Subcutaneous abdominal adipose tissue (tissue), 5 donors: ENCODE results near the gene ALDH1B1.

Source experiments
- H3K27ac ChIP-seq: one replicate; pipeline ENCODE4 v1.7.0; 2013; ENCODE audit warnings: low read depth, mild to moderate bottlenecking, inconsistent platforms, low read length, moderate library complexity
- H3K27me3 ChIP-seq, 5 donors: one replicate each; pipeline ENCODE4 v1.7.0; 2013; ENCODE audit warnings: low read length in 5 of 5, inconsistent platforms in 1 of 5; ENCODE audit not compliant: control insufficient read depth in 5 of 5, insufficient read depth in 4 of 5
- H3K36me3 ChIP-seq, 5 donors: one replicate each; pipeline ENCODE4 v1.7.0; 2013; ENCODE audit warnings: low read length in 5 of 5; ENCODE audit not compliant: control insufficient read depth in 5 of 5, insufficient read depth in 5 of 5
- H3K4me1 ChIP-seq, 5 donors: one replicate each; pipeline ENCODE4 v1.7.0; 2013; ENCODE audit warnings: low read length in 5 of 5, mild to moderate bottlenecking in 3 of 5, moderate library complexity in 1 of 5; ENCODE audit not compliant: control insufficient read depth in 5 of 5, insufficient read depth in 5 of 5
- H3K4me3 ChIP-seq, 5 donors: one replicate each; pipeline ENCODE4 v1.7.0; 2013; ENCODE audit warnings: low read length in 5 of 5, low read depth in 1 of 5
- H3K9ac ChIP-seq, 5 donors: one replicate each; pipeline ENCODE4 v1.7.0; 2013; ENCODE audit warnings: low read length in 5 of 5, mild to moderate bottlenecking in 4 of 5, moderate library complexity in 3 of 5
- H3K9me3 ChIP-seq, 5 donors: one replicate each; pipeline ENCODE4 v1.7.0; 2013; ENCODE audit warnings: low read length in 5 of 5; ENCODE audit not compliant: control insufficient read depth in 5 of 5
- donor health status: healthy.
- donor health status: healthy.
- donor health status: healthy.
- donor health status: healthy.
- donor health status: healthy.

The ALDH1B1 gene

DNA sequence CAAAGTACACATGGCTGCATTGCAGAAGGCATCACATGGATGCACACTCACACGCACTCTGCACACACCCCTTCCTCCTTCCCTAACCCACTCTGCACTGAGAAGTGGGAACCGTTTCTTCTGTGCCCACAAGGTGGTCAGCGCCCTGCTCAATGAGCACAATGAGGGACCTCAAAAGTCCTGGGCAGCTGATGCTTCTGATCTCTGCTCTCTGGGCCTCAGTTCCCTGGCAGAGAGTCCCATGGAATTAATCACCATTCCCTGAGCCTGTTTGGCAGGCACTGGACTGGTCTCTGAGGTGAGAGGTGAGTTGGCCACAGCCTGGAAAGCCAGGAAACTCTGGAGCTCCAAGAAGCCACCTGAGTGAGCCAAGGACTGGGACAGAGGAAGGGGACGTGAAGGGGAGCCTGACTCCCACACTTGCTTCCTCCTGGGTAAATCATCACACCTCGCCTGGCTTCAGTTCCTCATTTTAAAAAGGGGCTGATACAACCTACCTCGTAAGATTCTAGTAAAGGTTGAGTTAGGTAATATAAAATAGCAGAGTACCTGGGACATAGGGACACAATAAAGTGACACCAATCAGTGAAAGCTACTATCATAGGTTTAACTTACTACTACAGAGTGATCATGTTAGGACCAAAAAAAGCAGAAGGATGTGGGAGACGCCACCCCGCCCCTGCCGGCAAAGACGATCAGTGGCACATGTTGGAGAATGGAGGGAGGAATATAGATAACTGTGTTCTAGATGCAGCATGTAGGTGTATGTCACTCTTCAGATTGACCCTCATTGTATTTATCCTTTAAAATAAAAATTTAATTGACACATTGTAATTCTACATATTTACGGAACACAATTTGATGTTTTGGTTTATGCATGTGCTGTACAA is 52.9 kb downstream of the ALDH1B1 start:
- no peaks in the 10 kb centered on the region for H3K4me1 ChIP-seq
- peaks cover 0 to 5% (median 0%) of the 10 kb centered on the region in 5 donors for H3K27me3 ChIP-seq
- H3K9ac ChIP-seq: no peak overlapping the region
- no peaks in the 10 kb centered on the region for H3K36me3 ChIP-seq
- H3K4me3 ChIP-seq: no peak overlapping the region
- no peak overlapping the region for H3K27ac ChIP-seq
- H3K9me3 ChIP-seq: peaks cover 0 to 2% (median 0%) of the 10 kb centered on the region in 5 donors

- H3K9me3 ChIP-seq: peaks cover 0 to 15% (median 6%) of the 10 kb centered on the region in 5 donors
- no peaks in the 10 kb centered on the region for H3K36me3 ChIP-seq
- no peak overlapping the region for H3K27ac ChIP-seq
- H3K4me1 ChIP-seq: no peaks in the 10 kb centered on the region
- H3K27me3 ChIP-seq: no peaks in the 10 kb centered on the region
- no peak overlapping the region for H3K9ac ChIP-seq
- H3K4me3 ChIP-seq: no peak overlapping the region
Observed at GRCh38 chr9:38447703-38448102, 55.2 kb downstream of the ALDH1B1 start.
